Measurements from ENCODE around the gene ZMYND15.
"Not testable (repeated sequence)": the region's sequence is repeated elsewhere in the genome, so short reads cannot be mapped to it uniquely, and the experiment has no call there.

Gene ZMYND15

GRCh38 chr17:4739122-4740024, at the start of gene ZMYND15, which contains the start of gene CXCL16:
ZMYND15 (plus strand) TSS chr17:4739833; CDS start chr17:4740549, 716 bp downstream.
CXCL16 (minus strand) TSS chr17:4739928; CDS start chr17:4739339, 589 bp downstream.
- no peak for DNase-seq

DNA sequence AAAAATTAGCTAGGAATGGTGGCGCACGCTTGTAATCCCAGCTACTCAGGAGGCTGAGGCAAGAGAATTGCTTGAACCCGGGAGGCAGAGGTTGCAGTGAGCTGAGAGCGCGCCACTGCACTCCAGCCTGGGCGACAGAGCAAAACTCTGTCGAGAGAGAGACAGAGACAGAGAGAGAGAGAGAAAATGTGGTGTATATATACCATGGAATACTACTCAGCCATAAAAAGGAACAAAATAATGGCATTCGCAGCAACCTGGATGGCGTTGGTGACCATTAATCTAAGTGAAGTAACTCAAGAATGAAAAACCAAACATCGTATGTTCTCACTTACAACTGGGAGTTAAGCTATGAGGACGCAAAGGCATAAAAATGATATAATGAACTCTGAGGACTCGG, 49.8 kb upstream of the ZMYND15 start:
- not testable (repeated sequence) for DNase-seq

DNA sequence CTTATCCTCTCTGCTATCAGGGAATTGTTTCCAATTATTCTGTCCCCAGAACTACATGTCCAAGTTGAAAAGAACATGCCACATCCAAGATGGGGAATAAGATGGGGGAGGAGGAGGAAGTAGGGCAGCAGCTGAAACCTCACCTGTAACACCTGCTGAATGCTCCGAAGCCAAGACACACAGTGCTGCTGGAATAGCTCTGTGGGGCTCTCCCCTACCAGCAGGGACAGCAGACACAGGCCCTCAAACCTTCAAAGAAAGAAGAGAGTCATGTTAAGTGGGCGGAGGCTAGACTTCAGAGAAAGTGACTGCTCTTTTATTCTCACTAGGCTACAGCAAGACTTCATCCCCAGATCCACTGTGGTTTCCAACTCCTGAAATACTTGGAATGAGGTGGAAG, 48.9 kb upstream of the ZMYND15 start:
- DNase-seq = no peak

- DNase-seq = no peak
Observed at GRCh38 chr17:4691686-4692085, 47.9 kb upstream of the ZMYND15 start.

GRCh38 chr17:4693416-4693815, 46.2 kb upstream of the ZMYND15 start:
- no peak for DNase-seq

GRCh38 chr17:4696437-4696805, 43.2 kb upstream of the ZMYND15 start:
- no peak for DNase-seq

DNA sequence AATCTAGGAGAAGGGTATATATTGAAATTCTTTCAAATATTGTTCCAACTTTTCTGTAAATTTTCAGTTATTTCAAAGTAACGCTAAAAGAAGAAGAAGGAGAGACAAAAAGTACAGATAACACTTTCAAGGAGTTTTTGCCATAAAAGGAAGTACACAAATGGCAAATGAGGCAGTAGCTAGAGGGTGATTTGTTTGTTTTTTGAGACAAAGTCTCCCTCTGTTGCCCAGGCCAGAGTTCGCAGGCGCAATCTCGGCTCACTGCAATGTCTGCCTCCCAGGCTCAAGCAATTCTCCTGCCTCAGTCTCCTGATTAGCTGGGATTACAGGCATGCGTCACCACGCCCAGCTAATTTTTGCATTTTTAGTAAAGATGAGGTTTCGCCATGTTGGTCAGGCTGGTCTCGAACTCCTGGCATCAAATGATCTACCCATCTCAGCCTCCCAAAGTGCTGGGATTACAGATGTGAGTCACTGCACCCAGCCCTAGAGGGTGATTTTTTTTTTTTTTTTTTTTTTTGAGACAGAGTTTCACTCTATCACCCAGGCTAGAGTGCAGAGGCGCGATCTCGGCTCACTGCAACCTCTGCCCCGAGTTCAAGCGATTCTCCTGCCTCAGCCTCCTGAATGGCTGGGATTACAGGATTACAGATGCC, 40.1 kb upstream of the ZMYND15 start:
- DNase-seq = not testable (repeated sequence)

- DNase-seq = no peak
Observed at GRCh38 chr17:4701116-4701515, 38.5 kb upstream of the ZMYND15 start.

GRCh38 chr17:4703330-4703691, 36.3 kb upstream of the ZMYND15 start:
- DNase-seq = no peak

DNA sequence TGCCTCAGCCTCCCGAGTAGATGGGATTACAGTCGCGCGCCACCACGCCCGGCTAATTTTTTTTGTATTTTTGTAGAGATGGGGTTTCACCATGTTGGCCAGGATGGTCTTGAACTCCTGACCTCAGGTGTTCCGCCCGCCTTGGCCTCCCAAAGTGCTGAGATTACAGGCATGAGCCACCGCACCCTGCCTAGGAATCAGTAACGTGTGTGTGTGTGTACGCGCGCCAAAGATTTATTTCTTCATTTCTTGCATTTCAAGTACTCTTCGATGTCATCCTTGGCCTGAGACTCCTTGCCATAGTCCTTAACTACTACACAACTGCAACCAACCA, 35.1 kb upstream of the ZMYND15 start:
- not testable (repeated sequence) for DNase-seq

- no peak for DNase-seq
Observed at GRCh38 chr17:4704991-4705390, 34.6 kb upstream of the ZMYND15 start.

DNA sequence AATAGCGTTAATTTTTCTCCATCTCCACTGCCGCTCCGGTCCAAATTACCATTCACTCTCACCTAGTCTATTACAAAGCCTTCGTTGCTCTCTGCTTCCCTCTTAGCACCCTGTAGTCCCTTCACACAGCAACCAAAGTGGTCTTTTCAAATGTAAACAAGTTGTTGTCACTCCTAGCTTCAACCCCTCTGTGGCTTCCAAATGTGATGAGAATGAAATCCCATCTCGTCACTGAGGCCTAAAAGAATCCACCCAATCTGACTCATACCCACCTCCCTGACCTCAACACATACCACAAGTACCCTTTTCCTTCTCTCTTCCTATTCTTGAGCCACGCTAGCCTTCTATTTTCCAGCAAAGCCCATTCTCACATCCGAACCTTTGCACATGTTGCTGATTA, 33.5 kb upstream of the ZMYND15 start:
- DNase-seq = no peak

DNA sequence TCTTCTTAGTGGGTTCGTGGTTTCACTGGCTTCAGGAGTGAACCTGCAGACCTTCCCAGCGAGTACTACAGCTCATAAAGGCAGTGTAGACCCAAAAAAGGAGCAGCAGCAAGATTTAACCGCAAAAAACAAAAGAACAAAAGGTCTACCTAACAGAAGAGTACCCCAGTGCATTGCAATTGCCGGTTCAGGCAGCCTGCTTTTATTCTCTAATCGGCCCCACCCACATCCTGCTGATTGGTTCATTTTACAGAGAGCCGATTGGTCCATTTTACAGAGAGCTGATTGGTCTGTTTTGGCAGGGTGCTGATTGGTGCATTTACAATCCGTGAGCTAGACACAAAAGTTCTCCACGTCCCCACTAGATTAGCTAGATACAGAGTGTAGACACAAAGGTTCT, 31.2 kb upstream of the ZMYND15 start:
- no peak for DNase-seq

GRCh38 chr17:4709794-4710692, 29.6 kb upstream of the ZMYND15 start, which contains the start of gene ARRB2:
ARRB2 (plus strand) TSS chr17:4710632; CDS start chr17:4710722, 90 bp downstream.
- DNase-seq = peak; percentile 82

GRCh38 chr17:4710693-4711634, 28.7 kb upstream of the ZMYND15 start:
- no peak for DNase-seq

GRCh38 chr17:4711661-4712181, 27.9 kb upstream of the ZMYND15 start:
- DNase-seq = no peak

GRCh38 chr17:4712526-4712925, 27.1 kb upstream of the ZMYND15 start:
- DNase-seq = no peak

DNA sequence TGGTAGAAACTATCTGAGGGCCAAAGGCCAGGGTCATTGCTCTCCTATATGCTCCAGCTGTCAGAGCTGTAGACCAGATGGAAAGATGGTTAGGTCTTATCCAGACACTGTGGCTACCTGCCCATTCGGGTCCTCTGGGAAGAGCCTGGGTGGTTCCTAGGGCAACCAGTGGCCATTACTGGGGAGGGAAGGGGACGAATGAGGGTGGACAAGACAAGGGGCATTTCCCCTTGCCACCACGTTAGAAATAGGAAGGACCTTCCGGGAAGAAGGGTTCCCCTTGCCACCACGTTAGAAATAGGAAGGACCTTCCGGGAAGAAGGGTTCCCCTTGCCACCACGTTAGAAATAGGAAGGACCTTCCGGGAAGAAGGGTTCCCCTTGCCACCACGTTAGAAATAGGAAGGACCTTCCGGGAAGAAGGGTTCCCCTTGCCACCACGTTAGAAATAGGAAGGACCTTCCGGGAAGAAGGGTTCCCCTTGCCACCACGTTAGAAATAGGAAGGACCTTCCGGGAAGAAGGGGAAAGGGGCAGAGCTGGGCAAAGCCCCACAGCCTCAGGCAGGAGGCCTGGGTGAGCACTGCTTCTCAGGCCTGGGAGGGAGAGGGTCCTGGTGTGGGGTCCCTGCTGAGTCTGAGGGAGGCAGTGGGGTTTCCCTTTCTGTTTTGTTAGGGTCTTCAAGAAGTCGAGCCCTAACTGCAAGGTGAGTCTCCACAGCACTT, 25.1 kb upstream of the ZMYND15 start:
- not testable (repeated sequence) for DNase-seq

GRCh38 chr17:4715063-4715744, 24.4 kb upstream of the ZMYND15 start:
- DNase-seq = no peak

GRCh38 chr17:4716081-4716480, 23.6 kb upstream of the ZMYND15 start:
- no peak for DNase-seq

All from NCI-H1417 treated with DMSO at 0.1 percent for 48 hours (cell line).